CD14-positive monocyte (primary cell): ENCODE results near the gene SPNS3. TPM values are rescaled to one million over a fixed set of nuclear protein-coding genes. Genes with fewer than 3 reads are reported as not detected.

ENCODE experiments used
- DNase-seq, 3 donors: peaks; one replicate each; pipeline ENCODE4 v3.0.0-alpha.2; 2011 to 2022
- H2AFZ ChIP-seq: 2 replicates; pipeline ENCODE4 v1.6.0; 2012; ENCODE audit warnings: mild to moderate bottlenecking, low read depth, low read length, inconsistent platforms; ENCODE audit not compliant: insufficient read depth, poor library complexity, severe bottlenecking
- H3K27ac ChIP-seq, 2 donors: 1 replicate in 1 of 2; 2 replicates in 1 of 2; pipeline ENCODE4 v1.5.1; 2012 to 2013; ENCODE audit warnings: low read length in 2 of 2, control low read depth in 1 of 2, inconsistent platforms in 1 of 2, low read depth in 1 of 2, mild to moderate bottlenecking in 1 of 2
- H3K27me3 ChIP-seq, 2 donors: one replicate each; pipeline versions ENCODE4 v1.6.0 to v1.6.1; 2011 to 2013; ENCODE audit warnings: low read length in 2 of 2; ENCODE audit not compliant: control insufficient read depth in 2 of 2, insufficient read depth in 2 of 2
- H3K36me3 ChIP-seq, 2 donors: replicated peaks in 1 of 2; 1 replicate in 1 of 2; 2 replicates in 1 of 2; pipeline versions ENCODE4 v1.5.1 to v1.6.1; 2012 to 2013; ENCODE audit warnings: low read length in 2 of 2, control low read depth in 1 of 2, inconsistent platforms in 1 of 2, mild to moderate bottlenecking in 1 of 2; ENCODE audit not compliant: insufficient read depth in 2 of 2, control insufficient read depth in 1 of 2
- H3K4me1 ChIP-seq, 2 donors: 1 replicate in 1 of 2; 2 replicates in 1 of 2; pipeline versions ENCODE4 v1.5.1 to v1.6.1; 2012 to 2013; ENCODE audit warnings: low read length in 2 of 2, control low read depth in 1 of 2, inconsistent platforms in 1 of 2, mild to moderate bottlenecking in 1 of 2, moderate library complexity in 1 of 2; ENCODE audit not compliant: insufficient read depth in 2 of 2, control insufficient read depth in 1 of 2
- H3K4me2 ChIP-seq: replicated peaks from 2 replicates; pipeline ENCODE3; 2012; ENCODE audit warnings: low read length, moderate library complexity, mild to moderate bottlenecking; ENCODE audit not compliant: poor library complexity, severe bottlenecking; ENCODE audit errors: extremely low read depth
- H3K4me3 ChIP-seq, 3 experiments: fragments of 200-600 bp in 1 of 3; sonication (generic) in 1 of 3; replicated peaks in 1 of 3; 1 replicate in 2 of 3; 2 replicates in 1 of 3; pipeline ENCODE4 v1.5.1; 2011 to 2013; ENCODE audit warnings: low read length in 3 of 3, mild to moderate bottlenecking in 3 of 3, control low read depth in 2 of 3, low read depth in 2 of 3, inconsistent platforms in 1 of 3, moderate library complexity in 1 of 3
- H3K79me2 ChIP-seq: 2 replicates; pipeline ENCODE4 v1.6.0; 2012; ENCODE audit warnings: mild to moderate bottlenecking, control low read depth, inconsistent platforms, low read length, moderate library complexity; ENCODE audit not compliant: insufficient read depth
- H3K9ac ChIP-seq: 2 replicates; pipeline ENCODE4 v1.6.0; 2017; ENCODE audit warnings: low read length, mild to moderate bottlenecking; ENCODE audit not compliant: insufficient read depth, poor library complexity, severe bottlenecking
- H3K9me3 ChIP-seq, 2 donors: replicated peaks in 1 of 2; 1 replicate in 1 of 2; 2 replicates in 1 of 2; pipeline versions ENCODE4 v1.5.1 to v1.6.1; 2012 to 2013; ENCODE audit warnings: low read length in 2 of 2, control low read depth in 1 of 2; ENCODE audit not compliant: control insufficient read depth in 1 of 2, insufficient read depth in 1 of 2
- H4K20me1 ChIP-seq: 2 replicates; pipeline ENCODE4 v1.6.0; 2012; ENCODE audit warnings: mild to moderate bottlenecking, low read length, control low read depth, moderate library complexity; ENCODE audit not compliant: insufficient read depth
- H3K27ac Mint-ChIP-seq, 7 donors: one replicate each; pipeline ENCODE4 v1.8.0; 2020; ENCODE audit warnings: mild to moderate bottlenecking in 7 of 7, mixed read lengths in 7 of 7, moderate library complexity in 6 of 7, inconsistent platforms in 2 of 7
- H3K27me3 Mint-ChIP-seq, 3 donors: one replicate each; pipeline ENCODE4 v1.8.0; 2021 to 2022; ENCODE audit warnings: low read depth in 3 of 3, mild to moderate bottlenecking in 3 of 3, mixed read lengths in 3 of 3, moderate library complexity in 3 of 3, inconsistent platforms in 1 of 3
- H3K36me3 Mint-ChIP-seq, 2 donors: one replicate each; pipeline ENCODE4 v1.8.0; 2020; ENCODE audit warnings: mixed read lengths in 2 of 2, inconsistent platforms in 1 of 2, mild to moderate bottlenecking in 1 of 2
- H3K4me1 Mint-ChIP-seq: one replicate; pipeline ENCODE4 v1.8.0; 2020; ENCODE audit warnings: mild to moderate bottlenecking, mixed read lengths
- H3K4me3 Mint-ChIP-seq, 2 donors: one replicate each; pipeline ENCODE4 v1.8.0; 2020; ENCODE audit warnings: mild to moderate bottlenecking in 2 of 2, mixed read lengths in 2 of 2, moderate library complexity in 1 of 2
- H3K9me3 Mint-ChIP-seq, 7 donors: one replicate each; pipeline ENCODE4 v1.8.0; 2020 to 2022; ENCODE audit warnings: mixed read lengths in 7 of 7, mild to moderate bottlenecking in 6 of 7, moderate library complexity in 6 of 7, inconsistent platforms in 2 of 7
- WGBS: methylation state at CpG from one replicate; pipeline ENCODE4 v1.1.5; 2013; ENCODE audit warnings: missing lambda C conversion rate; ENCODE audit not compliant: insufficient coverage; 5-methylcytosine and 5-hydroxymethylcytosine counted together
- intact Hi-C, 2 donors: fragments of 100-400 bp; cut with micrococcal nuclease; formaldehyde crosslinking; loops; one replicate each; pipeline versions ENCODE4 v1.15.0 to v1.15.1; 2023
- polyA plus RNA-seq, 3 donors: library from polyadenylated mRNA; depleted of rRNA in 1 of 3; unstranded in 2 of 3; stranded (reverse) in 1 of 3; fragments of 300-500 nt in 2 of 3; fragments of >200 nt in 1 of 3; fragmentation: Illumina TruSeq in 2 of 3; gene quantifications; 1 replicate in 2 of 3; 2 replicates in 1 of 3; pipeline ENCODE4 v1.2.3, GENCODE V29; 2012 to 2021
- TF ChIP-seq, protein P1 (sequence below): fragments of 200-600 bp; IDR thresholded peaks from one replicate; pipeline ENCODE4 v1.8.0; 2022; ENCODE audit warnings: antibody characterized with exemption, mild to moderate bottlenecking

Gene SPNS3
- polyA plus RNA-seq, 3 donors, result 2.3 to 5.7 (median 4.5) TPM

DNA sequence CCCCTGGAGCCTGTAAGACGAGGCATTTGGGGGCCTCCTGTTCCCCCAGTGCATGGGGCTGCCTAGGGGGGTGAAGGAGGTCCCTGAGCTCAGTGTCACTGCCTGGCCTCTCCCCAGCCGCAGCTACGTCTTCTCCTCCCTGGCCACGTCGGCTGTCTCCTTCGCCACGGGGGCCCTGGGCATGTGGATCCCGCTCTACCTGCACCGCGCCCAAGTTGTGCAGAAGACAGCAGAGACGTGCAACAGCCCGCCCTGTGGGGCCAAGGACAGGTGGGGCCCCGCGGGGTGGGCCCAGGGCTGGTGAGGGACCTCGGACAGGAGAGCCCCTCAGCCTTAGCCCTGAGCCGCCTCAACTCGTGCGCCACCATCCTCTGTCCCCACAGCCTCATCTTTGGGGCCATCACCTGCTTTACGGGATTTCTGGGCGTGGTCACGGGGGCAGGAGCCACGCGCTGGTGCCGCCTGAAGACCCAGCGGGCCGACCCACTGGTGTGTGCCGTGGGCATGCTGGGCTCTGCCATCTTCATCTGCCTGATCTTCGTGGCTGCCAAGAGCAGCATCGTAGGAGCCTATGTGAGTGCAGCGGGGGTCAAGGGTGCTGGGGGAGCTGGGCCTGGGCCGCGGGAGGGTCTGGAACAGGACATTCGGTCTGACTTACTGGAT, 99.3 kb downstream of the SPNS3 start:
- Mint-ChIP-seq H3K27me3 (peaks cover 8 to 16% (median 13%) of the 10 kb centered on the region in 3 donors), H3K4me3 (no peak overlapping the region), H3K36me3 (peaks cover 0 to 5% of the 10 kb centered on the region in 2 donors), H3K4me1 (peaks cover 31% of the 10 kb centered on the region), H3K27ac (no peak overlapping the region), H3K9me3 (no peaks in the 10 kb centered on the region)
- 92% methylated on average over 32 of the region's 33 CpGs for WGBS
- H3K36me3 ChIP-seq, result peaks cover 5% of the 10 kb centered on the region in 2 donors
- H3K4me1 ChIP-seq, result peaks cover 22 to 25% of the 10 kb centered on the region in 2 donors
- no peak overlapping the region for H3K9ac ChIP-seq
- intact Hi-C loops, result no loop called here
- DNase-seq, result no peak
- H4K20me1 ChIP-seq, result no peaks in the 10 kb centered on the region
- no peak overlapping the region for H3K4me2 ChIP-seq
- no peaks in the 10 kb centered on the region for H3K27me3 ChIP-seq
- H3K9me3 ChIP-seq, result no peaks in the 10 kb centered on the region
- TF ChIP-seq, protein P1, sequence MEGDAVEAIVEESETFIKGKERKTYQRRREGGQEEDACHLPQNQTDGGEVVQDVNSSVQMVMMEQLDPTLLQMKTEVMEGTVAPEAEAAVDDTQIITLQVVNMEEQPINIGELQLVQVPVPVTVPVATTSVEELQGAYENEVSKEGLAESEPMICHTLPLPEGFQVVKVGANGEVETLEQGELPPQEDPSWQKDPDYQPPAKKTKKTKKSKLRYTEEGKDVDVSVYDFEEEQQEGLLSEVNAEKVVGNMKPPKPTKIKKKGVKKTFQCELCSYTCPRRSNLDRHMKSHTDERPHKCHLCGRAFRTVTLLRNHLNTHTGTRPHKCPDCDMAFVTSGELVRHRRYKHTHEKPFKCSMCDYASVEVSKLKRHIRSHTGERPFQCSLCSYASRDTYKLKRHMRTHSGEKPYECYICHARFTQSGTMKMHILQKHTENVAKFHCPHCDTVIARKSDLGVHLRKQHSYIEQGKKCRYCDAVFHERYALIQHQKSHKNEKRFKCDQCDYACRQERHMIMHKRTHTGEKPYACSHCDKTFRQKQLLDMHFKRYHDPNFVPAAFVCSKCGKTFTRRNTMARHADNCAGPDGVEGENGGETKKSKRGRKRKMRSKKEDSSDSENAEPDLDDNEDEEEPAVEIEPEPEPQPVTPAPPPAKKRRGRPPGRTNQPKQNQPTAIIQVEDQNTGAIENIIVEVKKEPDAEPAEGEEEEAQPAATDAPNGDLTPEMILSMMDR, result no peak
- no peaks in the 10 kb centered on the region for H3K79me2 ChIP-seq
- no peak overlapping the region for H3K4me3 ChIP-seq
- no peak overlapping the region for H2AFZ ChIP-seq
- H3K27ac ChIP-seq, result no peak overlapping the region

GRCh38 chr17:4533523-4534504, 100.1 kb downstream of the SPNS3 start:
- Histone ChIP-seq H3K9me3 (no peaks in the 10 kb centered on the region), H3K4me3 (no peak overlapping the region), H3K27ac (no peak overlapping the region), H4K20me1 (no peaks in the 10 kb centered on the region), H3K4me2 (no peak overlapping the region), H3K4me1 (peaks cover 22 to 25% of the 10 kb centered on the region in 2 donors), H3K9ac (no peak overlapping the region), H3K27me3 (no peaks in the 10 kb centered on the region), H3K36me3 (peaks cover 12% of the 10 kb centered on the region in 2 donors), H3K79me2 (no peaks in the 10 kb centered on the region), H2AFZ (no peak overlapping the region)
- Mint-ChIP-seq H3K4me3 (no peak overlapping the region), H3K4me1 (peaks cover 31% of the 10 kb centered on the region), H3K27ac (no peak overlapping the region), H3K36me3 (peaks cover 3 to 12% of the 10 kb centered on the region in 2 donors), H3K27me3 (peaks cover 8 to 16% (median 8%) of the 10 kb centered on the region in 3 donors), H3K9me3 (no peaks in the 10 kb centered on the region)
- TF ChIP-seq, protein P1, result no peak
- DNase-seq, result no peak
- WGBS, result 41% methylated on average over 15 of the region's 23 CpGs
- intact Hi-C loops, result no loop called here
